H9 (cell line): ENCODE measurements around the gene CCS. TPM values are rescaled to one million over a fixed set of nuclear protein-coding genes. Genes with fewer than 3 reads are reported as not detected.

Experiments used
- DNase-seq: peaks from one replicate; pipeline ENCODE4 v3.0.0-alpha.2; 2017
- H2AFZ ChIP-seq: one replicate; pipeline ENCODE4 v1.6.1; 2013; ENCODE audit warnings: mild to moderate bottlenecking, low read length, control low read depth, moderate library complexity
- H2AK5ac ChIP-seq: 2 replicates; pipeline ENCODE4 v1.6.1; 2013; ENCODE audit warnings: low read length, control low read depth, mixed read lengths; ENCODE audit not compliant: insufficient read length
- H2BK120ac ChIP-seq: one replicate; pipeline ENCODE4 v1.6.1; 2013; ENCODE audit warnings: low read depth, mild to moderate bottlenecking, low read length, control low read depth, inconsistent platforms; ENCODE audit not compliant: poor library complexity, severe bottlenecking
- H2BK12ac ChIP-seq: 2 replicates; pipeline ENCODE4 v1.6.1; 2013; ENCODE audit warnings: low read length, control low read depth, mixed read lengths, low read depth; ENCODE audit not compliant: insufficient read length
- H2BK15ac ChIP-seq: 2 replicates; pipeline ENCODE4 v1.6.1; 2013; ENCODE audit warnings: low read depth, low read length, control low read depth
- H2BK20ac ChIP-seq: one replicate; pipeline ENCODE4 v1.6.1; 2013; ENCODE audit warnings: low read depth, mild to moderate bottlenecking, low read length, control low read depth, inconsistent platforms; ENCODE audit not compliant: poor library complexity, severe bottlenecking
- H2BK5ac ChIP-seq: 2 replicates; pipeline ENCODE4 v1.6.1; 2013; ENCODE audit warnings: low read length, control low read depth, mixed read lengths; ENCODE audit not compliant: insufficient read length
- H3K14ac ChIP-seq: 2 replicates; pipeline ENCODE4 v1.6.1; 2013; ENCODE audit warnings: low read length, control low read depth; ENCODE audit not compliant: insufficient read depth
- H3K18ac ChIP-seq: 2 replicates; pipeline ENCODE4 v1.6.1; 2013; ENCODE audit warnings: low read depth, mild to moderate bottlenecking, mixed read lengths, low read length, control low read depth; ENCODE audit not compliant: insufficient read length
- H3K23ac ChIP-seq: 2 replicates; pipeline ENCODE4 v1.6.1; 2013; ENCODE audit warnings: low read length, control low read depth, mixed read lengths, low read depth; ENCODE audit not compliant: insufficient read length
- H3K23me2 ChIP-seq: 2 replicates; pipeline ENCODE4 v1.6.1; 2013; ENCODE audit warnings: low read depth, mild to moderate bottlenecking, mixed read lengths, low read length, control low read depth; ENCODE audit not compliant: insufficient read length, poor library complexity, severe bottlenecking
- H3K27ac ChIP-seq: 2 replicates; pipeline ENCODE4 v1.5.1; 2013; ENCODE audit warnings: low read length, control low read depth, mixed read lengths, low read depth; ENCODE audit not compliant: insufficient read length
- H3K27me3 ChIP-seq: 2 replicates; pipeline ENCODE4 v1.6.1; 2013; ENCODE audit warnings: low read length, control low read depth, inconsistent platforms; ENCODE audit not compliant: insufficient read depth
- H3K4ac ChIP-seq: 2 replicates; pipeline ENCODE4 v1.6.1; 2013; ENCODE audit warnings: low read depth, mild to moderate bottlenecking, control low read depth, inconsistent platforms, low read length, moderate library complexity
- H3K4me1 ChIP-seq: 2 replicates; pipeline ENCODE4 v1.6.1; 2013; ENCODE audit warnings: low read length, control low read depth, inconsistent platforms; ENCODE audit not compliant: insufficient read depth
- H3K4me2 ChIP-seq: 2 replicates; pipeline ENCODE4 v1.6.1; 2013; ENCODE audit warnings: low read length, control low read depth, mixed read lengths; ENCODE audit not compliant: insufficient read length, insufficient read depth
- H3K56ac ChIP-seq: 2 replicates; pipeline ENCODE4 v1.6.1; 2013; ENCODE audit warnings: low read depth, mild to moderate bottlenecking, mixed read lengths, low read length, control low read depth; ENCODE audit not compliant: insufficient read length
- H3K79me1 ChIP-seq: 2 replicates; pipeline ENCODE4 v1.6.1; 2013; ENCODE audit warnings: low read depth, mild to moderate bottlenecking, moderate library complexity, low read length, control low read depth, inconsistent platforms; ENCODE audit not compliant: insufficient read depth, poor library complexity, severe bottlenecking
- H3K79me2 ChIP-seq: 2 replicates; pipeline ENCODE4 v1.6.1; 2013; ENCODE audit warnings: low read length, control low read depth, inconsistent platforms; ENCODE audit not compliant: insufficient read depth
- H3K9ac ChIP-seq: 2 replicates; pipeline ENCODE4 v1.6.1; 2013; ENCODE audit warnings: low read length, control low read depth, mixed read lengths; ENCODE audit not compliant: insufficient read length; ENCODE audit errors: extremely low read depth
- H3K9me3 ChIP-seq: one replicate; pipeline ENCODE4 v1.6.1; 2013; ENCODE audit warnings: low read depth, low read length, inconsistent platforms; ENCODE audit not compliant: control insufficient read depth
- H3T11ph ChIP-seq: one replicate; pipeline ENCODE4 v1.6.1; 2013; ENCODE audit warnings: mild to moderate bottlenecking, low read length, control low read depth, inconsistent platforms
- H4K20me1 ChIP-seq: one replicate; pipeline ENCODE4 v1.6.1; 2013; ENCODE audit not compliant: control insufficient read depth, insufficient read length, insufficient read depth
- H4K5ac ChIP-seq: 2 replicates; pipeline ENCODE4 v1.6.1; 2013; ENCODE audit warnings: low read depth, mild to moderate bottlenecking, mixed read lengths, low read length, control low read depth; ENCODE audit not compliant: insufficient read length
- H4K8ac ChIP-seq: replicated peaks from 2 replicates; pipeline ENCODE4 v1.6.1; 2013; ENCODE audit warnings: low read length, control low read depth, mixed read lengths, low read depth; ENCODE audit not compliant: insufficient read length
- H4K91ac ChIP-seq: 2 replicates; pipeline ENCODE4 v1.6.1; 2013; ENCODE audit warnings: low read depth, mild to moderate bottlenecking, moderate library complexity, mixed read lengths, low read length, control low read depth; ENCODE audit not compliant: insufficient read length
- H3K27ac Mint-ChIP-seq, 3 experiments: 2 replicates in 2 of 3; 3 replicates in 1 of 3; pipeline ENCODE4 v1.8.0; 2020 to 2021; ENCODE audit warnings: mixed read lengths in 3 of 3, mild to moderate bottlenecking in 1 of 3, moderate library complexity in 1 of 3
- H3K27me3 Mint-ChIP-seq: 2 replicates; pipeline ENCODE4 v1.8.0; 2021; ENCODE audit warnings: low read depth, mild to moderate bottlenecking, moderate library complexity, mixed read lengths
- H3K36me3 Mint-ChIP-seq, 3 experiments: 2 replicates in 2 of 3; 3 replicates in 1 of 3; pipeline ENCODE4 v1.8.0; 2020 to 2021; ENCODE audit warnings: low read depth in 3 of 3, mixed read lengths in 3 of 3; ENCODE audit not compliant: insufficient read depth in 1 of 3
- H3K4me1 Mint-ChIP-seq, 2 experiments: 2 replicates each; pipeline ENCODE4 v1.8.0; 2020; ENCODE audit warnings: mixed read lengths in 2 of 2
- H3K4me3 Mint-ChIP-seq, 2 experiments: 2 replicates in 1 of 2; 3 replicates in 1 of 2; pipeline ENCODE4 v1.8.0; 2020 to 2021; ENCODE audit warnings: mild to moderate bottlenecking in 2 of 2, mixed read lengths in 2 of 2, moderate library complexity in 1 of 2
- H3K9me3 Mint-ChIP-seq, 2 experiments: 2 replicates in 1 of 2; 3 replicates in 1 of 2; pipeline ENCODE4 v1.8.0; 2020; ENCODE audit warnings: mild to moderate bottlenecking in 2 of 2, mixed read lengths in 2 of 2, moderate library complexity in 1 of 2
- CTCF ChIP-seq: fragments of 200-600 bp; sonication (generic); conservative IDR thresholded peaks from 3 replicates; pipeline ENCODE4 v1.8.0; 2021; ENCODE audit warnings: antibody characterized with exemption, mild to moderate bottlenecking
- WGBS: extraction: QIAGEN DNeasy Blood & Tissue Kit; methylation state at CpG from one replicate; pipeline ENCODE4 v1.1.7; 2013; ENCODE audit warnings: missing lambda C conversion rate, low lambda C conversion rate, mixed read lengths; ENCODE audit not compliant: insufficient read length; ENCODE audit errors: extremely low coverage; 5-methylcytosine and 5-hydroxymethylcytosine counted together
- total RNA-seq: library from RNA; stranded (reverse); gene quantifications from 2 replicates; pipeline ENCODE4 v1.2.1, GENCODE V29; 2021

CCS gene
- total RNA-seq, 1 experiment from 2014 or later = 61.1 TPM

- Mint-ChIP-seq H3K9me3 (no peaks in the 10 kb centered on the region; a peak in 1 of 5 replicates), H3K36me3 (peaks cover 67 to 95% (median 91%) of the 10 kb centered on the region in 3 experiments), H3K4me3 (no peak overlapping the region), H3K27me3 (no peaks in the 10 kb centered on the region), H3K27ac (no peak overlapping the region), H3K4me1 (peaks cover 11 to 12% of the 10 kb centered on the region in 2 experiments)
- no peak overlapping the region for H2BK12ac ChIP-seq
- no peak overlapping the region for H2AFZ ChIP-seq
- peaks cover 67% of the 10 kb centered on the region; the same call in 1 of the 2 replicates for H3K79me2 ChIP-seq
- no peak overlapping the region for H4K8ac ChIP-seq
- no peak overlapping the region for H3K27ac ChIP-seq
- H4K20me1 ChIP-seq = peaks cover 4% of the 10 kb centered on the region
- WGBS = no CpG with 5 or more reads among the region's 9 CpGs
- no peak overlapping the region for H2AK5ac ChIP-seq
- no peak overlapping the region for H3K23ac ChIP-seq
- no peak overlapping the region for H4K91ac ChIP-seq
- H3K4me2 ChIP-seq = no peak overlapping the region
- H3K79me1 ChIP-seq = peaks cover 12% of the 10 kb centered on the region
- no peaks in the 10 kb centered on the region for H3K4me1 ChIP-seq
- H2BK20ac ChIP-seq = no peak overlapping the region
- no peak overlapping the region for H2BK5ac ChIP-seq
- no peak overlapping the region for H4K5ac ChIP-seq
- DNase-seq = no peak
- no peaks in the 10 kb centered on the region for H3K27me3 ChIP-seq
- H2BK120ac ChIP-seq = no peak overlapping the region
- no peak overlapping the region for H3K56ac ChIP-seq
- no peaks in the 10 kb centered on the region for H3K9me3 ChIP-seq
- no peak overlapping the region for H3K18ac ChIP-seq
- H2BK15ac ChIP-seq = no peak overlapping the region
- no peak for TF ChIP-seq CTCF
- H3K4ac ChIP-seq = no peak overlapping the region
- H3K23me2 ChIP-seq = no peaks in the 10 kb centered on the region
- no peak overlapping the region for H3T11ph ChIP-seq
- no peak overlapping the region for H3K9ac ChIP-seq
- no peak overlapping the region for H3K14ac ChIP-seq
These were observed 32.8 kb downstream of the CCS start for GRCh38 chr11:66625752-66626149.
